ENCODE results near the gene ACAT1.
"Not testable (repeated sequence)": the region's sequence is repeated elsewhere in the genome, so short reads cannot be mapped to it uniquely, and the experiment has no call there.

The ACAT1 gene

GRCh38 chr11:108147150-108147549 is 25.8 kb downstream of the ACAT1 start:
- no peak for DNase-seq

GRCh38 chr11:108148556-108148955 is 27.2 kb downstream of the ACAT1 start:
- DNase-seq = no peak

GRCh38 chr11:108154591-108154990 is 33.2 kb downstream of the ACAT1 start:
- DNase-seq = no peak

- no peak for DNase-seq
Observed at GRCh38 chr11:108160970-108161566, 39.7 kb downstream of the ACAT1 start.

- DNase-seq = not testable (repeated sequence)
Observed at GRCh38 chr11:108162878-108163277, 41.5 kb downstream of the ACAT1 start.

- DNase-seq = no peak
Observed at GRCh38 chr11:108167624-108168023, 46.3 kb downstream of the ACAT1 start.

- no peak for DNase-seq
Observed at GRCh38 chr11:108170184-108170583, 48.8 kb downstream of the ACAT1 start.

GRCh38 chr11:108177570-108177969 is 56.2 kb downstream of the ACAT1 start:
- no peak for DNase-seq

- DNase-seq = no peak
Observed at GRCh38 chr11:108193725-108194124, 72.4 kb downstream of the ACAT1 start.

GRCh38 chr11:108196901-108197300 is 75.5 kb downstream of the ACAT1 start:
- DNase-seq = no peak

Data from SW 1271 (cell line).